ENCODE measurements around the gene HIP1R. TPM values are rescaled to one million over a fixed set of nuclear protein-coding genes. Genes with fewer than 3 reads are reported as not detected.

The HIP1R gene
- total and polyA plus RNA-seq, 10 of the 15 experiments (the other 5 are each of a cell fraction or from before 2014, with no cell fraction given): 0.18 to 27.7 (median 11.7) TPM

GRCh38 chr12:122853582-122854245 lies 18.5 kb downstream of the HIP1R start:
- Histone ChIP-seq H3K4me2 (ENCODE audit: control insufficient read depth, insufficient read depth) (no peak overlapping the region), H3K36me3 (ENCODE audit: control insufficient read depth in 2 of 2, insufficient read depth in 2 of 2, low read length in 1 of 2) (peaks cover 0 to 5% of the 10 kb centered on the region in 2 experiments; a peak in 2 of 4 replicates), H3K79me2 (ENCODE audit: control insufficient read depth, insufficient read depth, low read length) (no peaks in the 10 kb centered on the region), H3K9ac (ENCODE audit: control insufficient read depth, insufficient read depth, low read length) (no peak overlapping the region), H3K27me3 (replicated peaks in 1 of 2; ENCODE audit: control insufficient read depth in 2 of 2, insufficient read depth in 2 of 2, low read length in 1 of 2) (no peaks in the 10 kb centered on the region; a peak in 1 of 4 replicates), H2AFZ (ENCODE audit: control insufficient read depth, low read depth, low read length) (no peak overlapping the region), H3K9me3 (replicated peaks; ENCODE audit: control insufficient read depth, insufficient read depth, low read length) (no peaks in the 10 kb centered on the region), H4K20me1 (ENCODE audit: control insufficient read depth, insufficient read depth) (no peaks in the 10 kb centered on the region), H3K4me3 (no peak overlapping the region), H3K4me1 (ENCODE audit: control insufficient read depth, insufficient read depth, low read length) (no peaks in the 10 kb centered on the region), H3K27ac (ENCODE audit: control insufficient read depth, insufficient read depth) (no peak overlapping the region)
- ChIA-PET POLR2A (no interaction called here), CTCF (interaction anchor here (0.5 to 0.7 kb wide), 2 partner anchors 60 to 203 kb away, joined by 3 read pairs; no protein-coding TSS in a partner anchor), SMC1A (ENCODE audit: uncharacterized antibody, unreplicated experiment) (interaction anchor here (0.8 kb wide), 1 partner anchor 60 kb away, joined by 3 read pairs; no protein-coding TSS in a partner anchor), RAD21 (ENCODE audit: unreplicated experiment) (interaction anchor here (1.1 kb wide), 1 partner anchor 98 kb away, joined by 3 read pairs; no protein-coding TSS in a partner anchor)
- intact Hi-C loops (cut with micrococcal nuclease; ENCODE audit: unreplicated experiment) (no loop called here), in situ Hi-C loops (cut with MboI) (loop anchor here (25.0 kb wide), 1 partner anchor 384 kb away; the partner anchor contains the start of genes MPHOSPH9 and MTRFR)
- FAIRE-seq (no peak), DNase-seq (ENCODE audit: low read depth, low spot score) (no peak), ATAC-seq (no peak)
- no TSS peak for BruUV-seq (replicated peaks)
- TF ChIP-seq ZNF207 (IDR thresholded peaks at IDR 0.05; ENCODE audit: borderline replicate concordance) (no peak), JUND (IDR thresholded peaks at IDR 0.05; ENCODE audit: low read depth, low read length) (no peak), BCL11A (IDR thresholded peaks at IDR 0.05; ENCODE audit: low read depth, low read length) (no peak), RB1 (IDR thresholded peaks at IDR 0.05; ENCODE audit: borderline replicate concordance) (no peak), ZZZ3 (IDR thresholded peaks at IDR 0.05; ENCODE audit: control insufficient read depth, insufficient read length, low read depth) (no peak), SRF (IDR thresholded peaks at IDR 0.05; ENCODE audit: low read depth in 2 of 2, low read length in 2 of 2) (no peak), ZBTB33 (IDR thresholded peaks at IDR 0.05) (no peak), ESRRA (IDR thresholded peaks at IDR 0.05; ENCODE audit: low read length) (no peak), TBL1XR1 (IDR thresholded peaks at IDR 0.05; ENCODE audit: low read depth, low read length) (no peak), SUZ12 (IDR thresholded peaks at IDR 0.05; ENCODE audit: unreplicated experiment) (no peak), HDGF (IDR thresholded peaks at IDR 0.05) (no peak), FOS (IDR thresholded peaks at IDR 0.05; ENCODE audit: borderline replicate concordance, extremely low read depth, insufficient read length) (no peak), IKZF1 (conservative IDR thresholded peaks at IDR 0.05) (no peak)
- TF ChIP-seq, protein P1, sequence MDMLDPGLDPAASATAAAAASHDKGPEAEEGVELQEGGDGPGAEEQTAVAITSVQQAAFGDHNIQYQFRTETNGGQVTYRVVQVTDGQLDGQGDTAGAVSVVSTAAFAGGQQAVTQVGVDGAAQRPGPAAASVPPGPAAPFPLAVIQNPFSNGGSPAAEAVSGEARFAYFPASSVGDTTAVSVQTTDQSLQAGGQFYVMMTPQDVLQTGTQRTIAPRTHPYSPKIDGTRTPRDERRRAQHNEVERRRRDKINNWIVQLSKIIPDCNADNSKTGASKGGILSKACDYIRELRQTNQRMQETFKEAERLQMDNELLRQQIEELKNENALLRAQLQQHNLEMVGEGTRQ (IDR thresholded peaks at IDR 0.05; ENCODE audit: borderline replicate concordance, low read depth, low read length): no peak
- TF ChIP-seq, protein P2, sequence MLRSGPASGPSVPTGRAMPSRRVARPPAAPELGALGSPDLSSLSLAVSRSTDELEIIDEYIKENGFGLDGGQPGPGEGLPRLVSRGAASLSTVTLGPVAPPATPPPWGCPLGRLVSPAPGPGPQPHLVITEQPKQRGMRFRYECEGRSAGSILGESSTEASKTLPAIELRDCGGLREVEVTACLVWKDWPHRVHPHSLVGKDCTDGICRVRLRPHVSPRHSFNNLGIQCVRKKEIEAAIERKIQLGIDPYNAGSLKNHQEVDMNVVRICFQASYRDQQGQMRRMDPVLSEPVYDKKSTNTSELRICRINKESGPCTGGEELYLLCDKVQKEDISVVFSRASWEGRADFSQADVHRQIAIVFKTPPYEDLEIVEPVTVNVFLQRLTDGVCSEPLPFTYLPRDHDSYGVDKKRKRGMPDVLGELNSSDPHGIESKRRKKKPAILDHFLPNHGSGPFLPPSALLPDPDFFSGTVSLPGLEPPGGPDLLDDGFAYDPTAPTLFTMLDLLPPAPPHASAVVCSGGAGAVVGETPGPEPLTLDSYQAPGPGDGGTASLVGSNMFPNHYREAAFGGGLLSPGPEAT (IDR thresholded peaks at IDR 0.05; ENCODE audit: low read depth): no peak
- WGBS (ENCODE audit: insufficient coverage, insufficient replicate concordance, low lambda C conversion rate, missing lambda C conversion rate): 63% methylated on average over 17 of the region's 17 CpGs

All from GM12878 (cell line).